Measurements from ENCODE around the gene NIPA2. TPM values are rescaled to one million over a fixed set of nuclear protein-coding genes. Genes with fewer than 3 reads are reported as not detected.

Gene NIPA2
- total RNA-seq, 1 experiment from 2014 or later, result 108 TPM

DNA sequence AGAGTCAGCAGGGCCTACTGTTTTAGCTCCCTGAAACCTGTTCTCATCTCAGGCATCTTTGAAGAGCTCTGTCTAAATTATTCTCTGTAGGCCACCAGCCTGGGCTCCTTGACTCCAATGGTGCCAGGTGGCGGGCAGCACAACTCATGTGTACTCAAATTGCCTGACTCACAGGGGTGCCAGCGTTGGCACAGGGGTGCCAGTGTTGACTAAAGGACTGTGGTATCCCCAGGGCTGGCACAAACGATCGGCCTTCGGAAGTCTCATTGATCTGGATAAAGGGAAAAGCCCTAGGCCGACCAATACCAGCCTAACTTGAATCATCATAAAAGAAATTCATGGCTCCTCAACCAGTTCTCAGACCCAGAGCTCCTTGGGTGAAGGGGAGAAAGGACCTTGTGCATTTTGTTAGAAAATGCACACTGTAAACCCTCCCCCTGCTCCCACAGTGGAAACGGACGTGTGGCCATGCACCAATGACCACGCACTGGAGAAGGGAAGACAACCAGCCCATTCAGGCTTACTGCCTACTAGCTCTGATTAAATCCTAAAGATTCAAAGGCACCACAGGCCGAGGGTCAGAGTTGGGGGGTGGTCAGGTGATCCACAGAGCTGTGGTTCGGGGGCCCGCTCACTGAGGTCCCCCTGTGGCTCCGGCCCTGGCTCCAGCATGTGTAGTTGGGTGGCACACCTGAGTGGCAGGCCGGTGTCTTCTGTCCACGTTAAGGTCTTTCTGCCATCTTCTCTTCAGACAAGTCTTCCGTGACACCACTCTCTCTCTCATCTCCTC lies 68.9 kb downstream of the NIPA2 start:
- H3K36me3 ChIP-seq (ENCODE audit: low read depth, low read length), result peaks cover 33% of the 10 kb centered on the region
- H3K9me3 ChIP-seq (ENCODE audit: low read length), result no peaks in the 10 kb centered on the region
- H3F3A ChIP-seq (ENCODE audit: low read length, unreplicated experiment), result no peaks in the 10 kb centered on the region
- POLR2A ChIA-PET (ENCODE audit: unreplicated experiment), result no interaction called here
- no peak overlapping the region for H3K4me3 ChIP-seq (ENCODE audit: low read length)
- no peak overlapping the region for H2AFZ ChIP-seq (ENCODE audit: low read length)
- BruUV-seq (replicated peaks), result no TSS peak
- ATAC-seq, result no peak
- H3K9me2 ChIP-seq (replicated peaks; ENCODE audit: low read length), result no peaks in the 10 kb centered on the region
- no peak for TF ChIP-seq EZH2phosphoT487 (IDR thresholded peaks at IDR 0.05; ENCODE audit: borderline replicate concordance, low read length)
- TF ChIP-seq, protein P1, sequence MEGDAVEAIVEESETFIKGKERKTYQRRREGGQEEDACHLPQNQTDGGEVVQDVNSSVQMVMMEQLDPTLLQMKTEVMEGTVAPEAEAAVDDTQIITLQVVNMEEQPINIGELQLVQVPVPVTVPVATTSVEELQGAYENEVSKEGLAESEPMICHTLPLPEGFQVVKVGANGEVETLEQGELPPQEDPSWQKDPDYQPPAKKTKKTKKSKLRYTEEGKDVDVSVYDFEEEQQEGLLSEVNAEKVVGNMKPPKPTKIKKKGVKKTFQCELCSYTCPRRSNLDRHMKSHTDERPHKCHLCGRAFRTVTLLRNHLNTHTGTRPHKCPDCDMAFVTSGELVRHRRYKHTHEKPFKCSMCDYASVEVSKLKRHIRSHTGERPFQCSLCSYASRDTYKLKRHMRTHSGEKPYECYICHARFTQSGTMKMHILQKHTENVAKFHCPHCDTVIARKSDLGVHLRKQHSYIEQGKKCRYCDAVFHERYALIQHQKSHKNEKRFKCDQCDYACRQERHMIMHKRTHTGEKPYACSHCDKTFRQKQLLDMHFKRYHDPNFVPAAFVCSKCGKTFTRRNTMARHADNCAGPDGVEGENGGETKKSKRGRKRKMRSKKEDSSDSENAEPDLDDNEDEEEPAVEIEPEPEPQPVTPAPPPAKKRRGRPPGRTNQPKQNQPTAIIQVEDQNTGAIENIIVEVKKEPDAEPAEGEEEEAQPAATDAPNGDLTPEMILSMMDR (conservative IDR thresholded peaks at IDR 0.05; ENCODE audit: low read depth, low read length), result no peak
- TF ChIP-seq EZH2 (IDR thresholded peaks at IDR 0.05; ENCODE audit: low read length, unreplicated experiment), result no peak
- no peaks in the 10 kb centered on the region for H3K79me2 ChIP-seq (ENCODE audit: low read length)
- no peak overlapping the region for H3K4me2 ChIP-seq (ENCODE audit: low read length)
- H3K4me1 ChIP-seq (ENCODE audit: insufficient read depth, low read length), result 0 out of 2 replicates have a peak, but pooled peaks cover 4% of the 10 kb centered on the region
- no peak for DNase-seq
- H3K27ac ChIP-seq (ENCODE audit: low read length), result no peak overlapping the region
- H3K27me3 ChIP-seq (ENCODE audit: low read length), result no peaks in the 10 kb centered on the region
- CTCF ChIA-PET, result no interaction called here
- intact Hi-C loops (cut with micrococcal nuclease), result no loop called here
- no peaks in the 10 kb centered on the region for H4K20me1 ChIP-seq (ENCODE audit: low read length)
- H3K9ac ChIP-seq (ENCODE audit: low read length), result no peak overlapping the region

DNA sequence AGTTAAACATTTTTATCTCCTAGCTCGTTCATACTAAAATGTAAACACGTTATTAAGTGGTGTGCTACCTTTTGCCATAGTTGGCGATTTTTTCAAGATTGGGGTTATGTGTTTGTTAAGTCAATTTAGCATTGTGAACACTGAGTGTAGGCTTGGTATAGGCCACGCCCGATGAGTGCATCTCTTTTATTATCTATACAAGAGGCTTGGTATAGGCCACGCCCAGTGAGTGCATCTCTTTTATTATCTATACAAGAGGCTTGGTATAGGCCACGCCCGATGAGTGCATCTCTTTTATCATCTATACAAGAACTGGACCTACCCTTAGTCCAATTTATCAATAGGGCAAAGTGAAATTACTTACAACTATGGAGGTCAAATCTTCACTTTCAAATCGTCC lies 70.4 kb downstream of the NIPA2 start:
- peak; percentile 85 for ATAC-seq
- ChIA-PET POLR2A (ENCODE audit: unreplicated experiment) (no interaction called here), CTCF (interaction anchor here (0.6 kb wide), 1 partner anchor 13 kb away, joined by 3 read pairs; no protein-coding TSS in a partner anchor)
- intact Hi-C loops (cut with micrococcal nuclease), result no loop called here
- Histone ChIP-seq H3K36me3 (ENCODE audit: low read depth, low read length) (peaks cover 29% of the 10 kb centered on the region), H3K9ac (ENCODE audit: low read length) (no peak overlapping the region), H3K79me2 (ENCODE audit: low read length) (no peaks in the 10 kb centered on the region), H3K9me3 (ENCODE audit: low read length) (no peaks in the 10 kb centered on the region), H3K4me1 (ENCODE audit: insufficient read depth, low read length) (0 out of 2 replicates have a peak, but pooled peaks cover 4% of the 10 kb centered on the region), H3K27ac (ENCODE audit: low read length) (peak overlapping the region; percentile 27; the same call in 1 of the 2 replicates), H3K27me3 (ENCODE audit: low read length) (no peaks in the 10 kb centered on the region), H3K4me3 (ENCODE audit: low read length) (no peak overlapping the region), H3K9me2 (replicated peaks; ENCODE audit: low read length) (no peaks in the 10 kb centered on the region), H3K4me2 (ENCODE audit: low read length) (no peak overlapping the region), H4K20me1 (ENCODE audit: low read length) (no peaks in the 10 kb centered on the region), H3F3A (ENCODE audit: low read length, unreplicated experiment) (no peaks in the 10 kb centered on the region), H2AFZ (ENCODE audit: low read length) (no peak overlapping the region)
- DNase-seq, result peak; percentile 36
- TF ChIP-seq, protein P1 (conservative IDR thresholded peaks at IDR 0.05; ENCODE audit: low read depth, low read length), result no peak
- TF ChIP-seq EZH2phosphoT487 (IDR thresholded peaks at IDR 0.05; ENCODE audit: borderline replicate concordance, low read length), result no peak
- no peak for TF ChIP-seq EZH2 (IDR thresholded peaks at IDR 0.05; ENCODE audit: low read length, unreplicated experiment)
- no TSS peak for BruUV-seq (replicated peaks)

DNA sequence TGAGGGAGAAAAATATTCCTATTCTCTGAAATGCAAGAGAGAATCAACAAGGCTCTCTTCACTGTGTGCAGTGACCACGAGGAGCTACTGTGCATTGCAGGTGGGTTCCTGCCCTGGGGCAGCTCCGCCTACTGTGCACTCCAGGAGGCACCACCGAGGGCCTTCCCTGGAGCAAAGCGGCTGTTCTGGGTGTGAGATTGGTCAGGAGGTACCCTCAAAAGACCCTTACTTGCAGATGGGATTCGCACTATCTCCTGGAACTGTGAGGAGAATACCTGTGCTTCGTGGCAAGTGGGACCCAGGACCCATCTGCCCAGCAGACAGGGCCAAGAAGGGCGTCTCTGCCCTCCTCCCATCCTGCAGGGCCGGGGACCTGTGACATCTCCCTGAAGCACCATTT lies 72.8 kb downstream of the NIPA2 start:
- no peaks in the 10 kb centered on the region for H3K79me2 ChIP-seq (ENCODE audit: low read length)
- ATAC-seq, result no peak
- no peak overlapping the region for H3K9ac ChIP-seq (ENCODE audit: low read length)
- H3K4me1 ChIP-seq (ENCODE audit: insufficient read depth, low read length), result 0 out of 2 replicates have a peak, but pooled peaks cover 4% of the 10 kb centered on the region
- H4K20me1 ChIP-seq (ENCODE audit: low read length), result no peaks in the 10 kb centered on the region
- TF ChIP-seq, protein P1 (conservative IDR thresholded peaks at IDR 0.05; ENCODE audit: low read depth, low read length), result no peak
- TF ChIP-seq EZH2phosphoT487 (IDR thresholded peaks at IDR 0.05; ENCODE audit: borderline replicate concordance, low read length) (no peak), EZH2 (IDR thresholded peaks at IDR 0.05; ENCODE audit: low read length, unreplicated experiment) (no peak)
- peaks cover 29% of the 10 kb centered on the region for H3K36me3 ChIP-seq (ENCODE audit: low read depth, low read length)
- no peak overlapping the region for H2AFZ ChIP-seq (ENCODE audit: low read length)
- H3K4me3 ChIP-seq (ENCODE audit: low read length), result no peak overlapping the region
- no peaks in the 10 kb centered on the region for H3K9me3 ChIP-seq (ENCODE audit: low read length)
- H3F3A ChIP-seq (ENCODE audit: low read length, unreplicated experiment), result no peaks in the 10 kb centered on the region
- H3K27me3 ChIP-seq (ENCODE audit: low read length), result no peaks in the 10 kb centered on the region
- no TSS peak for BruUV-seq (replicated peaks)
- H3K9me2 ChIP-seq (replicated peaks; ENCODE audit: low read length), result no peaks in the 10 kb centered on the region
- CTCF ChIA-PET, result no interaction called here
- intact Hi-C loops (cut with micrococcal nuclease), result no loop called here
- POLR2A ChIA-PET (ENCODE audit: unreplicated experiment), result no interaction called here
- no peak overlapping the region for H3K27ac ChIP-seq (ENCODE audit: low read length)
- no peak for DNase-seq
- H3K4me2 ChIP-seq (ENCODE audit: low read length), result no peak overlapping the region
